PC-3 (cell line): ENCODE results near the gene AGAP3.

ENCODE experiments used
- EZH2 ChIP-seq: fragments of 300-600 bp; sonication (generic); IDR thresholded peaks from one replicate; pipeline ENCODE4 v1.6.1; 2017; ENCODE audit warnings: antibody characterized with exemption, mild to moderate bottlenecking, low read length; ENCODE audit not compliant: unreplicated experiment
- EZH2phosphoT487 ChIP-seq: fragments of 300-600 bp; sonication (generic); IDR thresholded peaks from 2 replicates; pipeline ENCODE4 v1.6.1; 2018; ENCODE audit warnings: mild to moderate bottlenecking, antibody characterized with exemption, low read length, borderline replicate concordance
- TF ChIP-seq, protein P1 (sequence below): fragments of 300-600 bp; sonication (generic); conservative IDR thresholded peaks from 2 replicates; pipeline ENCODE4 v1.5.1; 2017; ENCODE audit warnings: antibody characterized with exemption, low read depth, mild to moderate bottlenecking, low read length

DNA sequence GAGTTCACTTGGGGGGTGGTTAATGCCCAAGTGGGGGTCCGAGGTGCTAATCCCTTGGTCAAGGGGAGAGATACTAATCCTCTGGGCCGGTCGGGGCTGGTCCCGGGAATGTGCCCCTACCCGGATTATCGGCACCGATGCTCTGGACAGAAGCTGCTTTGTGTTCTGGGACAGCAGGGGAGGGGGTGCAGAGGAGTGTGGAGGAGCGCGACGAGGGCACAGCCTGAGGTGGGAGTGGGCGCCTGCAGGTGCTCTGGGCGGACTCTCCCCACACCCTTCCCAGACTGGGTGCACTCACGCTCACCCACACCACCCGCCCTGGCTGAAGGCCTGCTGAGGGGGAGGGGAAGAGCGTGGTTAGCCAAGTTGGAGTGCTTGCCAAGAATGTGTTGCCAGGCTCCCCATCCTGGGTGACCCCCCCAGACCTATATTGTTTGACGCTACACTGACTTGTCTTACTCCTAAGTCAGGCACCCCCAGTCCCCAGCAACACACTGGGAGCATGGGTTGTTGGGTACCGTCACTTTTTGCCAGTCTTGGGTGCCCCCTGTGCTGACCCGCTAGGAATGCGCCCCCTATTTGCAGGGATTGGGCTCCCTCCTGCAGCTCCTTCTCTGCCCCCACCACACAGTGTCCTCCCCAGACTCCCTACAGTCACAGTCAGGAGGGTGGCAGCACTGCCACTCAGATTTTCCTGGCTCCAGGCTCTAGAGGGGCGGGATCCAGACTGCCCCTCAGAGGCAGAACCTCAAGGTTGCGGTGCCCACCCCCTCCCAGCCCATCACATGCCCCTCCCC, 25.7 kb upstream of the AGAP3 start:
- TF ChIP-seq, protein P1, sequence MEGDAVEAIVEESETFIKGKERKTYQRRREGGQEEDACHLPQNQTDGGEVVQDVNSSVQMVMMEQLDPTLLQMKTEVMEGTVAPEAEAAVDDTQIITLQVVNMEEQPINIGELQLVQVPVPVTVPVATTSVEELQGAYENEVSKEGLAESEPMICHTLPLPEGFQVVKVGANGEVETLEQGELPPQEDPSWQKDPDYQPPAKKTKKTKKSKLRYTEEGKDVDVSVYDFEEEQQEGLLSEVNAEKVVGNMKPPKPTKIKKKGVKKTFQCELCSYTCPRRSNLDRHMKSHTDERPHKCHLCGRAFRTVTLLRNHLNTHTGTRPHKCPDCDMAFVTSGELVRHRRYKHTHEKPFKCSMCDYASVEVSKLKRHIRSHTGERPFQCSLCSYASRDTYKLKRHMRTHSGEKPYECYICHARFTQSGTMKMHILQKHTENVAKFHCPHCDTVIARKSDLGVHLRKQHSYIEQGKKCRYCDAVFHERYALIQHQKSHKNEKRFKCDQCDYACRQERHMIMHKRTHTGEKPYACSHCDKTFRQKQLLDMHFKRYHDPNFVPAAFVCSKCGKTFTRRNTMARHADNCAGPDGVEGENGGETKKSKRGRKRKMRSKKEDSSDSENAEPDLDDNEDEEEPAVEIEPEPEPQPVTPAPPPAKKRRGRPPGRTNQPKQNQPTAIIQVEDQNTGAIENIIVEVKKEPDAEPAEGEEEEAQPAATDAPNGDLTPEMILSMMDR, result peak; percentile 34
- no peak for TF ChIP-seq EZH2phosphoT487
- TF ChIP-seq EZH2, result no peak
